Measurements from ENCODE around the gene LPO.
A peak's percentile ranks its signal among the peaks of the same experiment; 100 is the strongest.

The LPO gene

DNA sequence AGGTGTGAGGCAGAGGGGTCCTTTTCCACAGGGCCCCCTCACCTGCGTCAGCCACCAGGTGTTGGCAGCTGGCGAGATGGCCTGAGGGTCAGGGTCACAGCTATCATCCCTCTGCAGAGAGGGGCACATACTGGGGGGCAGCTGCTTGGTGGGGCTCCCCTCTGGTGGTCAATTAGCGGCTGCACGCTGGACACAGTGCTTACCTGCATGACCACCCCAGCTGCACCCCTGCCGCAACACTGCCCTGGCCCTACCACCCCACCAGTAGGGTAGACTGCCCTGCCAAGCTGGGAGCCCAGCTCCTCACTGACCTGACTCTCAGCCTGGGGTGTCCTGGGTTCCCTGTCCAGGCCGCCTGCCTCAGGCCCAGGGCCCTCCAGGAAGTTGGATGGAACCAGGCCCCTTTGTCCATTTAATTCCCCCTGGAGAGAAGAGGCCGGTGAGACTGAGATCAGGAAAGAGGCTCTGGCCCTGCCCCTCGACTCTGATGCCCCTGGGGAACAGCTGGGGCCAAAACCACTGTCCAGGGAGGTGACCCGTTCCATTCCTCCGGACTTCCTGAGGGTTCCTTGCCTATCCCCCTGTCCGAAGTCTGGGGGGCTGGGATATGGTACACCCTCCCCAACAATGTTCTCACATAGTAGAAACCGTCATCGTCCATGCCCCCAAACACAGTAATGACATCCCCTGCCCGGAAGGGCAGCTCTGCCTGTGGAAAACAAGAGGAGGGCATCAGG lies 66.5 kb downstream of the LPO start:
- DNase-seq (ENCODE audit: low read depth): no peak

- no peak for DNase-seq (ENCODE audit: low read depth)
These were observed 67.2 kb downstream of the LPO start for GRCh38 chr17:58305626-58306025.

GRCh38 chr17:58306131-58306951 lies 68.0 kb downstream of the LPO start:
- DNase-seq (ENCODE audit: low read depth): no peak

DNA sequence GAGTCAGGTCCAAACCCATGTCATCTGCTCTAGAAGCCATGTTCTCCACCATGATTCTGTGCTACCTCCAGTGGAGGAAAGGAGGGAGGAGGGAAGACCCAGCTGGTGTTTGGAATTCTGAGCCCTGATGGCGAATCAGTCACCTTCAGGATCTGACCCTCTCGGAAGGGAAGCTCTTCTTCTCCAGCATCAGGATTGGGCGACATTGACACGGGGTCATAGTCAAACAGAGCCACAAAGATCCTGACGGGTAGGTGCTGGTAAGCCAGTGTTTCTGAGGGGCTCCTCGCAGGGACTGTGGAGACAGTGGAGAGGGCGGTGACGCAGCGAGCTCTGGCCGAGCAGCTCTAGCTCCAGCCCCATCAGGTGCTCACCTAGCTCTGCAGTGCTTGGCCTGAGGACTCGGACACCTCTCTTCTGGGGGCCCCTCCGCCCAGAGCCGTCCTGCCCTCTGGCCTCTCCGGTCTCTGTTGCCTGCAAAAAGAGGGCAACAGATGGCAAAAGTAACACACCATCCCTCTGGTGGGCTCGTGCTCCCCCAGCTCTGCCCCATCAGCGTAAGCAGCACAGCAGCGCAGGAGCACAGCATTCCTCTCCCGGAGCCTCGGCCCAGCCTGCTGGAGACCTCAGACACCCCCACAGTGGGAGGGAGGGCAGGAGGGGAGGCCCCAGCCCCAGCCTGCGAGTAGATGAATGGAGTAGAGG lies 69.2 kb downstream of the LPO start:
- no peak for DNase-seq (ENCODE audit: low read depth)

DNA sequence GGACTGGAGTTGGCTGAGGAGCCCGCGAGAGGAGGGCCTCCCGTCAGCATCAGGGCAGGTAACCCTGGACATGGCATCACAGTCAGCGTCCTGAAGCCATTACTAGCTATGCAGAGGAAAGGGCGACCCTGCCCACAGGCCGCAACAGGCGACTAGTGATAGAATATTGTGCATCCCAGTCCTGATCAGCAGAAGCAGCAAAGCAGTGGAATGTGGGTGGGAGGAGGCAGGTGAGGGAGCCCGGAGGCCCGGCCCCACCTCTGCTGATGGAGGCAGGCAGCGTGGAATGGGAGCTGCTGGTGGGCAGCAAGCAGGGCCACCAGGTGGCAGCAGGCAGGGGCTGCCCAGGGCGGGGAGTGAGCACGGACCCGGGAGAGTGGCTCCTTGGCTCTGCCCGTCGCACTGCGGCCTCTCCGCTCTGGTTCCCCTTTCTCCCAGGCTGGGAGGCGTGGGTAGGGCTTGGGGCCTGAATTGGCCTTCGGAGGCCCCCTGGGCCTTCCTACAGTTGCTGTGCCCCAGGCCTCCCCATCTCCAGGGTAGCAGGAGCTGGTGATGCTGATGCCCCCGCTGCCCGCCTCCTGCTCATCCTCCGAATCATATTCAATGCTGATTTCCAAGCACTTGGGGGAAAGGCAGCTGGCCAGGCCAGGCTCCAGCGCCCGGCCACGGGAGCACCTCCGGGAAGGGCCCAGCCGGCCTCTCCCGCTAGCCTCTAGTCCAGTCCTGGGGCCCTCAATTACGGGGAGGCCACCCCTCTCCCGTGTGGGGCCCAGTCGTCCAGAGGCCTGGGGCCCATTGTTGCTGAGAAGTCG lies 70.0 kb downstream of the LPO start:
- DNase-seq (ENCODE audit: low read depth): no peak

DNA sequence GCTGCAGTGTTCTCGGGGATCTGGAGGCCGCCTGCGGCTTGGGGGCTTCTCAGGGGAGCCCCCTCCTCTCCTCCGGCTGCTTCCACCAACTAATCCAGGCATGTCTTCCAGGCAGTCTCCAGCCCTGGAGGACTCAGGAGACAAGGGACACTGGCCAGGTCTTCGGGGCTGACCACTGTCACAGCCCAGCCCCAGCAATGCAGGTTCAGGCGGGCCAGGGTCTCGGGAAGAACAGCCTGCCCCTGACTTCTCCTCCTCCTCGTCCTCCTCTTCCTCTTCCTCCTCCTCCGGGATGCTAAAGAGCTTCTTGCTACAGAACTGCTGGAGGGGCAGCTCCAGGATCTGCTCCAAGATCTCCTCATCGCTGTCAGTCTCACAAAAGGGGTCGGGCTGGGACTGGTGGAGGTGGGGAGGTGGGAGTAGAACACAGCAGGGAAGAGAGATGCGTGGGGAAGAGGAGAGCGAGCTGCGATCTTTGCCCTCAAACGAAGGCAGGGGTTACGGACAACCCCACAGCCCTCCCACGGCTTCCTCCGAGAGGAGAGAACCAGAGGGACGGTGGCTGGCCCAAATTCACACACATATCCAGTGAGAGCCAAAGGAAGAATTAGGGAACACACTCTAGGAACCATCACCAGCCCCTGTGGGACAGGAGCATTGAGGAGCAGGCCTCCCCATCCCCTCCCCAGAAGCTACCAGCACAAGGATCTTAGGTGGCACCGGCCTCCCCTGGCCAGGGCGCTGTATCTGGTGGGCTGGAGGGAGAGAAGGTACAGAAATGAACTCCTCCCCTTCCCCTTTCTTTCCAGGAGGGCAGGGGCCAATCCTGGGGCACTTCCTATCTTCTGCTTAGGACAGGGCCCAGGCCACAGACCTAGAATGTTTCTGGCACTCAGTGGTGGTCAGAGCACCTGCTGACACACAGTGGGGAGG lies 70.9 kb downstream of the LPO start:
- no peak for DNase-seq (ENCODE audit: low read depth)

GRCh38 chr17:58309918-58310259 lies 71.5 kb downstream of the LPO start:
- no peak for DNase-seq (ENCODE audit: low read depth)

DNA sequence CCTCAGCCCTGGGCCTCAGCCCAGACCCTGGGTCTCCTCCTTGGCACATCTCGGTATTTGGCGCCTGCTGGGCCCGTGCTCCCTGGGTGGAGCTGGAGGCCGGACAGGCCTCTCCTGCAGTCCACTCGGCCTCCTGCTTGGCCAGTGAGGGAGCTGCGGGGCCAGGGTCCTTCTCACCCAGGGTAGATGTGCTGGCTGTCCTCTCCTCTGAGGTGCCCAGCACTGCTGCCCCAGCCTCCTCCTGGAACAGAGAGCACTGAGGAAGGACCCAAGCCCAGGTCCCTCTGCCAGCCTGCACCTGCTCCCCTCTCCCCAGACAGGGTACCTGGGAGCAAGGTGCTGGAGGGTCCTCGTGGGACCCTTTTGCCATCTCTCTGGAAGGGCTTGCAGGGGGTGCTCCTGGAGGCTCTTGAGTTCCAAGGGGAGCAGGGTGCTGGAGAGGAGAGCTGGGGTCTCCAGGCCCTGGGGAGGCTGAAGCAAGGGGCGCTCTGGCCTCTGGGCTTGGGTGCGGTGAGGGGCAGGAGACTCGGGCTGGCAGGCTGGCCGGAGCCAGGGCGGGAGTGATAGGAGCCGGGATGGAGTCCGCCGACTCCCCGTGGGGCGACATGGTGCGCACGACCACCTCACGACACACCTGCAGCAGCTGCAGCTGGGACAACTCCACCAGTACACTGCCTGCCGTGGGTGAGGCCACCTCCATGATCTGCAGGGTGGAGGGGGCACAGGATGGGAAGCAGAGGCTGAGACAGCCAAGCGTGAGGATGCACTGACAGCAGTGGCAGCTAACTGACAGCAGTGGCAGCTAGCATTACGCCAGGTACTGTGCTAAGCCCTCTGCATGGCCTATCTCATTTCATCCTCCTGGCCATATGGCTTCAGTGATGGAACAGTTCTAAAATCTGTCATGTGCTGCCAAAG lies 72.4 kb downstream of the LPO start:
- no peak for DNase-seq (ENCODE audit: low read depth)

GRCh38 chr17:58311429-58311894 lies 73.1 kb downstream of the LPO start:
- DNase-seq (ENCODE audit: low read depth): no peak

- no peak for DNase-seq (ENCODE audit: low read depth)
These were observed 73.7 kb downstream of the LPO start for GRCh38 chr17:58312021-58312630.

DNA sequence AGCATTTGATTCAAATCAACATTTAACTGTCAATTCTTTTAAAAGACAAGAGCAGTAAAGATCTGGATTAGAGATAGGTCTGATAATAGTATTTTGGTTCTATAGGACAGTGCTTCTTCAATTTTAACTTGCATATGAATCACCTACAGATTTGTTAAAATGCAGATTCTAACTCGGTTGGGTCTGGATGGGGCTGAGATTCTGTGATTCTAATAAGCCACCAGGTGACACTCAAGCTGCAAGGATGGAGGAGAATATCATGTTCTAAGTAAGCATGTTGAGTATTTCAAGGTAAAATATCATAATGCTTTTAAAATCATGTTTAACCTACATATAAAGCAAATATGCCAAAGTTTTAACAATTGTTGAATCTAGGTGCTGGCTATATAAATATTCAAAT lies 74.4 kb downstream of the LPO start:
- no peak for DNase-seq (ENCODE audit: low read depth)

DNA sequence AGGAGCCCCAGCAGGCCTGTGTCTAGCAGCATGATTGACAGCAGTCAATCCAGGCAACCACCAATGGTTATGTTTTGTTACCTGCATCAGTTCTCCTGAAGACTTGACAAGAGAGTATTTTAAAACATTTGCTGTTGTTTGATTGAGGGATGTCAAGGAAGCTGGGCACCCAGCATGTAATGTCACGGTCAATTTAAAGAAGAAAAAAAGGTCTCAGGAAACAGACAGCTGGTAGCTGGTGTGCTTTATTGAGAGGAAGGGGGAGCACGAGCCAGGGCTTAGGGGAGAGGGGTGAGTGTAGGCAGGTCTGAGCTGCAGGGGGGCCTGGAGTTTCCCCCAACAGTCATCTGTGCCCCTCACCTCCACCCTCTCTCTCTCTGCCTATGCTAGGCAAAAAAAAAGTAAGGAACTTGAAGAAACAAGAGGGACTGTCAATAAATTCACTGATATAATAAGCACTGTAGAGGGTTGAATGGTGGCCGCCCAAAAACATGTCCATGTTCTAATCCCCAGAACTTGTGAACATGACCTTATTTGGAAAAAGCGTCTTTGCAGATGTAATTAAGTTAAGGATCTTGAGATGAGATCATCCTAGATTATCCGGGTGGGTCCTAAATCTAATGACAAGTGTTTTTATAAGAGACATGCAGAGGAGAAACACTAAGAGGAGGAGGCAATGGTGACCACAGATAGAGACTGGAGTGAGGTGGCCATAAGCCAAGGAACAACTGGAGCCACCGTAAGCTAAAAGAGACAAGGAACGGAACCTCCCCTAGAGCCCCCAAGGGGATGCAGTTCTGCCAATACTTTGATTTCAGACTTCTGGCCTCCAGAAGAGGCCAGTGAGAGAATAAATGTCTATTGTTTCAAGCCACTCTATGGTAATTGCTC lies 75.7 kb downstream of the LPO start:
- no peak for DNase-seq (ENCODE audit: low read depth)

- DNase-seq (ENCODE audit: low read depth): no peak
These were observed 76.3 kb downstream of the LPO start for GRCh38 chr17:58314706-58315015.

DNA sequence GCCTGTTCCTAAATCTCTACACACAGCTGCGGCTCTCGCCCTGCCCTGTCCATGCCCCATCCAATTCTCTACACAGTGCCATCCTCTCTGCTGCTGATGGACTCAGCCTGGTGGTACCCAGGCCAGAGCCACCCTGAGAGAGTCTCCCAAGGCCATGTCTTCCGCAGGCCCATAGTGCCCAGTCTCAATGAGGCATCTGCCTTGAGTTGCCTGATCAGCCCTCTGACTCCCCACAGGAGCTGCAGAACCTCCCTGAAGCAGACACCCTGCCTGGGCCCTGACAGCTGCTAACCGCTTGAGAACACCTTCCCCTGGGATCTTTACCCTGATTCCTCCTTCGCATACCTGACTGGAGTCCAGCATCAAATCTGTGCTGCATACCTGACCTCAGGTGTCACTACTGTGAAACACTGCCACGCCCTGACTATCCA lies 76.9 kb downstream of the LPO start:
- no peak for DNase-seq (ENCODE audit: low read depth)

GRCh38 chr17:58315750-58316149 lies 77.4 kb downstream of the LPO start:
- DNase-seq (ENCODE audit: low read depth): no peak

GRCh38 chr17:58316260-58316960 lies 78.0 kb downstream of the LPO start:
- no peak for DNase-seq (ENCODE audit: low read depth)

DNA sequence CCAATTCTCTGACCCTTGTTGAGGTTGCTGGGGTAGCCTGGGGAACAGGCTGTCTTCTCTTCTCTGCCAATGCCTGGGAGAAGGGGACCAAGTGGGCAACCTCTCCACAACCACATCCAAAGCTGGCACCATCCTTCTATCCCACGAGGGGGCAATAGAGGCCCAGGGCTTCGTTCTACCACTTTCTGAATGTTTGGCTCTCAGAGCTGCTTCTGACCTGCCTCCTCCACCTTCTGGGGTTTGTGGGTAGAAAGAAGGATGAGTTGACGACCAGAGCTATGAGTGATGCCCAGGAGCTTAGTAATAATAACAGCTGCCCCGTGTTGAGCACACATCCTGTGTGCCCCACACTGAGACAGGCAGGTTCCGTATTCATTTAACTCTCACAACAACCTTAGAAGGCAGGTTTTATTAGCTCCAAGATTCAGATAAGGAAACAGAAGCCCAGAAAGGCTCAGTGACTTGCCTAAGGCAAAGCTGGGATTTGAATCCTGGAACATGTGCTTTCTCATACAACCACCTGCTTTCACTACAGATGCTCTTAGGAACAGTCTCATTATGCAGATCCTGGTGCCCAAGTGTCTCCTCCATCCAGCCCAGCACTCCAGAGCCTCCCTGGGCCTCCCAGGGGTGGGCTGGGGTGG lies 79.2 kb downstream of the LPO start:
- peak; percentile 54 for DNase-seq (ENCODE audit: low read depth)

All from activated T-helper 1 cell treated with Interleukin-2 at 50 U/mL for 16 hours (primary cell).